ENCODE data around the gene DNMT1. TPM values are rescaled to one million over a fixed set of nuclear protein-coding genes. Genes with fewer than 3 reads are reported as not detected.
A peak's percentile ranks its signal among the peaks of the same experiment; 100 is the strongest.

Gene DNMT1
- total RNA-seq, 1 donor from 2014 or later, result 63.7 TPM

GRCh38 chr19:10112895-10113591, 81.7 kb downstream of the DNMT1 start:
- ATAC-seq, result peak; percentile 41

GRCh38 chr19:10112037-10112761, 82.6 kb downstream of the DNMT1 start:
- no peak for ATAC-seq

GRCh38 chr19:10111405-10111811, 83.3 kb downstream of the DNMT1 start, which contains the start of gene P2RY11:
Gene P2RY11, plus strand, starts transcription at chr19:10111693. Its CDS starts 29 bp downstream, at chr19:10111722.
- no peak for ATAC-seq

- no peak for ATAC-seq
Measured at GRCh38 chr19:10110972-10111317, 83.8 kb downstream of the DNMT1 start.

- no peak for ATAC-seq
Measured at GRCh38 chr19:10110076-10110971, 84.4 kb downstream of the DNMT1 start.

GRCh38 chr19:10109528-10109927, 85.2 kb downstream of the DNMT1 start:
- ATAC-seq, result no peak

- ATAC-seq, result no peak
Measured at GRCh38 chr19:10107817-10108367, 86.9 kb downstream of the DNMT1 start.

- ATAC-seq, result no peak
Measured at GRCh38 chr19:10107254-10107653, 87.5 kb downstream of the DNMT1 start.

- peak; percentile 96 for ATAC-seq
Measured at GRCh38 chr19:10106100-10106936, 88.4 kb downstream of the DNMT1 start, which contains the start of gene PPAN. Gene PPAN, plus strand, starts transcription at chr19:10106362. Its CDS starts 33 bp downstream, at chr19:10106395.

- ATAC-seq, result peak; percentile 1
Measured at GRCh38 chr19:10105509-10106099, 89.1 kb downstream of the DNMT1 start.

GRCh38 chr19:10104665-10105508, 89.9 kb downstream of the DNMT1 start:
- peak; percentile 22 for ATAC-seq

GRCh38 chr19:10104130-10104513, 90.6 kb downstream of the DNMT1 start:
- ATAC-seq, result no peak

GRCh38 chr19:10102787-10103236, 91.9 kb downstream of the DNMT1 start:
- ATAC-seq, result no peak

- no peak for ATAC-seq
Measured at GRCh38 chr19:10100163-10100785, 94.5 kb downstream of the DNMT1 start.

GRCh38 chr19:10096615-10096963, 98.2 kb downstream of the DNMT1 start:
- no peak for ATAC-seq

- peak; percentile 89 for ATAC-seq
Measured at GRCh38 chr19:10095948-10096614, 98.7 kb downstream of the DNMT1 start.

- no peak for ATAC-seq
Measured at GRCh38 chr19:10095622-10095947, 99.2 kb downstream of the DNMT1 start.

GRCh38 chr19:10093295-10094186, 101.2 kb downstream of the DNMT1 start:
- no peak for ATAC-seq

Measured in esophagus mucosa (tissue), 1 donor.